Suppressor macrophage treated with lipopolysaccharide for 1 hour (primary cell): ENCODE results near the gene ERFE.
"Not testable (repeated sequence)": the region's sequence is repeated elsewhere in the genome, so short reads cannot be mapped to it uniquely, and the experiment has no call there.

Experiments
- DNase-seq, 3 donors: peaks; one replicate each; pipeline ENCODE4 v3.0.0-alpha.2; 2020 to 2022

The ERFE gene, protein sequence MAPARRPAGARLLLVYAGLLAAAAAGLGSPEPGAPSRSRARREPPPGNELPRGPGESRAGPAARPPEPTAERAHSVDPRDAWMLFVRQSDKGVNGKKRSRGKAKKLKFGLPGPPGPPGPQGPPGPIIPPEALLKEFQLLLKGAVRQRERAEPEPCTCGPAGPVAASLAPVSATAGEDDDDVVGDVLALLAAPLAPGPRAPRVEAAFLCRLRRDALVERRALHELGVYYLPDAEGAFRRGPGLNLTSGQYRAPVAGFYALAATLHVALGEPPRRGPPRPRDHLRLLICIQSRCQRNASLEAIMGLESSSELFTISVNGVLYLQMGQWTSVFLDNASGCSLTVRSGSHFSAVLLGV

DNA sequence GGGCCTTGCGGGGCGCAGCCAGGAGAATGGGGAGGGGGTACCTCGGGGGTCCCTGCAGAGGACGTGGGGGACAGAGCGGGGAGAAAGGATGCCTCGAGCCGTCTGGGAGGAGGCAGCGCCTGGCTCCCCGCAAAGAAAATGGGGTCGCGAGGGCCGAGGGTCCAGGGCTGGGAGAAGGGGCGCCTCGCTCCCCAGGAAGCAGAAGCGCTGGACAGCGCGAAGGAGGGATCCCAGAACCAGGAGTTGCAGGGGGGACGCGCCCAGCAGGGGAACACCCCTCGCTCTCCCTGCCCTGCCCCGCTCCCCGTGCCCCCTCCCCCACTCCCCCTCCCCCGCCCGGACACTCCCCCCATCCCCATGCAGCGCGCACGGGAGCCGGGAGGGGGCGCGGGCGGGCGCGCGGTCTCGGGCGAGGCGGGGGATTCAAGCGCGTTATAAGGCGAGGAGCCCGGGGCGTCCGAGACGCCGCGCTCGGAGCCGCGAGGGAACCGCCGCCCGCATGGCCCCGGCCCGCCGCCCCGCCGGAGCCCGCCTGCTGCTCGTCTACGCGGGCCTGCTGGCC, at the start of gene ERFE:
TSS of gene ERFE (plus strand) at position 462 of the 562 bp plus-strand sequence. CDS start at position 500, 38 bp downstream.
- peak; percentile 64 to 83 (median 67) for DNase-seq

DNA sequence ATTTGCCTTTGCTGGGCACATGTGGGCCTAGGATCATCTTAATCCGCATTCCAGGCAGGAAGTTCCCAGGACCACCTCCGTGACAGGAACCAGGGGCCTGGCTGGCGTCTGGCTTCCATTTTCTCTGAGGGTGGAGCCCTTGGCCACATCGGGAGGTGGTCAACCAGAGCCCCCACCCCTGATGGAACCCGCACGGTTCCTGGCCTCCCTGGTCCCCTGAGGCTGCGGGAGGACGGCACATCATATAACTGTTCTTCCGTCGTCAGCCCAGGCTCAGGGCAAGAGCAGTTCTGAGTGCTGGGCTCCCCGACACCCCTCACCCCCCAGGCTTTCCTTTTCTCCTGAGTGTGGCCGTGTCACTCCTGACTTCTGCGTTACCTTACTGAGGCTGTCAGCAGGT, 45.2 kb upstream of the ERFE start:
- no peak for DNase-seq

DNA sequence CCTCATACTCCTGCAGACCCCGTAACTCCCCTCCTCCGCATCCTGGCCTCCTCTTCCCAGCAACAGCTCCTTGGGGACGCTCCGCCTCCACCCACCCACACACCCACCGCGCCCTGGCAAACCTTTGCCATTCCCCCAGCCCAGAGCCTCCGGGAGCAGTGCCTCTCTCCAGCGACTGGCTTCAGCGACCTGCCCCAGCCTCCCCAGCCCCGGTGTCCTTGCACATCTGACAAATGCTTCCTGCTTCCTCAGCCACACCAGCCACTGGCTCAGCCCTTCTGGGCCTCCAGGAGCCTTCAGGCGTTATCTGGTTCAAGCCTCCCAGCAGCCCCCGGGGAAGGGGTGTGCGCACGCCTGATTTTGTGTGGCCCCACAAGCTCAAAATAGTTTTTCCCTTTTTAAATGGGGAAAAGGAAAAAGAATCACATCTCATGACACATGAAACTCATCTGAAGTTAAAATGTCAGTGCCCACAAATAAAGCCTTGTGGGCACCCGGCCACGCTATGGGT, 44.4 kb upstream of the ERFE start:
- DNase-seq: no peak

DNA sequence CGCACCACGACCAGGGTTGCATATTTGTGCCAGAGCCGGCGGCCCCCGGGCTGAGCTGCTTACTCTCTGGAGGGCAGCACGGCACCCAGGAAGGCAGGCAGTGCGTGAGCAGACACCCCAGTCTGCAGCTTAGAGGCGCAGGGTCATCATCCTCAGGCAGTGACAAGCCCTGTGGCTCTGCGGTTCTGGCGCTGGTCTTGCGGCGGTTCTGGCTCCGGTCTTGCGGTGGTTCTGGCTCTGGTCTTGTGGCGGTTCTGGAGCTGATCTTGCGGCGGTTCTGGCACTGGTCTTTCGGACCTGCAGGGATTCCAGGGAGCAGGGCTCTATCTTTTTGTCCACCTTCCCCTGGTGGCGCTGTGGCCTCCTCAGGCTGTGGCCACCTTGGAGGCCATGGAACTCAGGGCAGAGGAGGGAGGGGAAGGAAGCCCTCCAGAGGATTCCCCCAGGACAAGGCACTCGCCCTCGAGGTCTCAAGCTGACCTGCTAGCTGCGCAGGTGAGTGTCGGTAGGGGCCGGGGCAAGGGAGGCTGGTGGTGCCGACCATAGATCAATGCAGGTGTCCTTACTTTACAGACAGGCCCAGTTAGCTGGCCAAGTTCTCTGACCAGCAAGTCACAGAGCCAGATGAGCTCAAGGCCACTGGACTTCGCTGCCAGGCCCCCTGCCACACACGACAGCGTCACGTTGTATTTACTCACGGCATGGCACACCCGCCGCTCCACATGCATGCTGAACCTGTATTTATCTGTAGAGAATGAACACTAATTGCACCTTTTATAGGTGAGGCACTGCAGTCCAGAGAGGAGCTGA, 43.7 kb upstream of the ERFE start:
- no peak for DNase-seq

DNA sequence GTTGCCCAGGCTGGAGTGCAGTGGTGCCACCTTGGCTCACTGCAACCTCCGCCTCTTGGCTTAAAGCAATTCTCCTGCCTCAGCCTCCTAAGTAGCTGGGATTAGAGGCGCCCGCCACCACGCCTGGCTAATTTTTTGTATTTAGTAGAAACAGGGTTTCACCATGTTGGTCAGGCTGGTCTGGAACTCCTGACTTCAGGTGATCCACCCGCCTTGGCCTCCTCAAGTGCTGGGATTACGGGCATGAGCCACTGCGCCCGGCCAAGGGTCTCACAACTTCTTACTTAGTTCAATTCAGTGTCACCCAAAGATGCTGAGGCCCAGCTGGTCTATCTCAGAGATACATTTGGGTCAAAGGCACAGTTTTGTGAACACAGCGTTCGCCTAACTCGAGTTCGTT, 43.1 kb upstream of the ERFE start:
- not testable (repeated sequence) for DNase-seq

DNA sequence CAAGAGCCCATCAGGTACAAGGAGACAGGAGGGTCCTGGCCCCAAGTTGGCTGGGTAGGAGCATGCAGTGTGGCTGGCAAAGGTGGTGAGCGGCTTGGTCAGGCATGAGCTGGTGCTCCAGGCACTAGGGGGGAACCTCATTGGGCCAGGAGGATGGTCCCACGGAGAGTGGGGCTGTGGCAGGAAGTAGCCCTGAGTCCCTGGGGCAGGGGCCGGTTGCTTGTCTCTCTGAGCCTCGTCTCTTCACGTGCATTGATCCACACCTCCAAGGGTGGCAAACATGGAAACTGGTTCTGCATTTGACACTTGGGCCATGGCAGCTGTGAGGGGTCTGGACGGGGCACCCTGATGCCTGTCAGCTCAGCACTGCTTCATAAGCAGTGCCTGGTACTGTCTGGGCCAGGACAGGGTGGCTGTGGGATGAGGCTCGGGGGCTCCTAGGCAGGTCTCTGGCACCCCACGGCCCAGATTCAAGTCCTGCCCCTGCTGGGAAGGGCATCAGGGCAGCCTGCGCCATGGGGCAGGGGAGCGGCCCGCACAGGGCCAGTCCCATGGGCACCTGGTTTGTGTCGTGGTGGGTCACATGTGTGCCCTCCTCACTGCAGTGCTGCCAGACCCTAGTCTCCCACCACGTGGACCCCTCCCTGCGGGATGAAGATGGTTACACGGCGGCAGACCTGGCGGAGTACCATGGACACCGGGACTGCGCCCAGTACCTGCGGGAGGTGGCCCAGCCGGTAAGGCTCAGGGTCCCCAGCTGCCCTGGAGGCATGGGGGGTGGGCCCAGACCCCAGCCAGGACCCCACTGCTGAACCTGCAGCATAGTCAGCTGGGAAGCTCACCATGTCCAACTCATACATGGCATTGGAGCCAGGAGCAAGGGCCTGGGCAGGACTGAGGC, 42.2 kb upstream of the ERFE start:
- no peak for DNase-seq

DNA sequence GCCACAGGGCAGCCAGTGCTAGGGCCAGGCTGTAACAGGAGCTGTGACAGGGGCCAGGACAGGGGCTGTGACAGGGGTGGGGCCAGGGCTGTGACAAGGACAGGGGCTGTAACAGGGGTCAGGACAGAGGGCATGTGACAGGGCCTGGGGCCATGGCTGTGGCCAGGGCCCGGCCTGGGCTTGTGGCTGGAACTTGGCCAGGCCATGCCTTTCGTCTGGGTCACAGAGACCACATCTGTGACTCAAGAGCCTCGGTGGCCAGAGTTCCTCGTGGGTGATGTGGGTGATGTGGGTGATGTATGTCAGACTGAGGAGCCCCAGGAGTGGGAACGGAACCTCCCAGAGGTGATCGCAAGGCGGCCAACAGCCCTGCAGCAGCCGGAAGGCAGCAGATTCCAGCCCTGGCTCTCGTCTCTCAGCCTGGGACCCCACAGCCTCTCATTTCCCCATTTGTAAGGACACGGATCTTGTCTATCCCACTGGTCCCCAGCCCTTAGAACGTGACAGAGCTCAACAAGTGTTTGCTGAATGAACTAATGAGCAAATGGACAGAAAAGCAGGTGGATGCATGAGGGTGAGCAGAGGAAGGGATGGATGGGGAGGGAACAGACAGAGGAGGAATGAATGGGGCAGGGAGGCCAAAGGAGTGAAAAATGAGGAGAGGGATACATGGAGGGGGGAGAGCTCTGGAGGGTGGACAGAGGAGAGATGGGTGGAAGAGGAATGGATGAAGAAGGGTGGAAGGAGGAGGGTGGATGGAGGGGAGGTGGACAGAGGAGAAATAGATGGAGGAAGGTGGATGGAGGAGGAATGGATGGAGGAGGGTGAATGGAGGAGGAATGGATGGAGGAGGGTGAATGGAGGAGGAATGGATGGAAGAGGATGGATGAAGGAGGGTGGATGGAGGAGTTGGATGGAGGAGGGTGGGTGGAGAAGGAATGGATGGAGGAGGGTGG, 41.3 kb upstream of the ERFE start:
- no peak for DNase-seq

DNA sequence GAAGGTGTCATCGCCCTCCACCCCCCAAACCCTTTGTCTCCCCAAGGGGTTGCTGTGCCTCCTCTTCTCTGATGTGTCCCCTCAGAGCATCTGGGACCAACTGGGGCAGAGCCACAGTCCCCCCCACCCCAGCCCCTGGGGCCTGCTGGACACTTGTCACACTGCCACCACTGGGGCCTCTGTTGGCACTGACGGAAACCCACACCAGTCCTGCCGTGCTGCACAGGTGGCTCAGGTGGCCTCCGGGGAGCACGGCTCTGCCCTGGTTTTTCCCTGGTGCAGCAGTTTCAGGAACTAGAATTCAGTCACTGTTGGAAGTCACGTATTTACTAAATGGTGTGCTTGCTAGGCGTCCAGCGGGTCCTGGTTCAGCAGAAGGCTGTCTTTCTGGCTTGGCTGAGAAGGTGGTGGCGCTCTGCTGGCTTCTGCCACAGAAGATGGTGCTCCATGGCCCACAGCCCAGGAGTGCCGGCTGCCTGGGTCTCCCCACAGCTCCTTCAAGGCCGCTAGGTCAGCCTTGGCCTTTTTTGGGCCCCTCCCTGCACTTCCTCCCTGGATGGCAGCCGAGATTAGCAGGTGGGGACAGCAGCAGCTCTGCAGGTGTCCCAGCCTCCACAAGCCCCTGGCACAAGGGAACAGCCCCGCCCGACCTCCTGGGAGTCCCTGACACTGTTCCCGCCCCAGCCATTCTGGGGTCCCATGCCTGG, 38.9 kb upstream of the ERFE start:
- DNase-seq: no peak

DNA sequence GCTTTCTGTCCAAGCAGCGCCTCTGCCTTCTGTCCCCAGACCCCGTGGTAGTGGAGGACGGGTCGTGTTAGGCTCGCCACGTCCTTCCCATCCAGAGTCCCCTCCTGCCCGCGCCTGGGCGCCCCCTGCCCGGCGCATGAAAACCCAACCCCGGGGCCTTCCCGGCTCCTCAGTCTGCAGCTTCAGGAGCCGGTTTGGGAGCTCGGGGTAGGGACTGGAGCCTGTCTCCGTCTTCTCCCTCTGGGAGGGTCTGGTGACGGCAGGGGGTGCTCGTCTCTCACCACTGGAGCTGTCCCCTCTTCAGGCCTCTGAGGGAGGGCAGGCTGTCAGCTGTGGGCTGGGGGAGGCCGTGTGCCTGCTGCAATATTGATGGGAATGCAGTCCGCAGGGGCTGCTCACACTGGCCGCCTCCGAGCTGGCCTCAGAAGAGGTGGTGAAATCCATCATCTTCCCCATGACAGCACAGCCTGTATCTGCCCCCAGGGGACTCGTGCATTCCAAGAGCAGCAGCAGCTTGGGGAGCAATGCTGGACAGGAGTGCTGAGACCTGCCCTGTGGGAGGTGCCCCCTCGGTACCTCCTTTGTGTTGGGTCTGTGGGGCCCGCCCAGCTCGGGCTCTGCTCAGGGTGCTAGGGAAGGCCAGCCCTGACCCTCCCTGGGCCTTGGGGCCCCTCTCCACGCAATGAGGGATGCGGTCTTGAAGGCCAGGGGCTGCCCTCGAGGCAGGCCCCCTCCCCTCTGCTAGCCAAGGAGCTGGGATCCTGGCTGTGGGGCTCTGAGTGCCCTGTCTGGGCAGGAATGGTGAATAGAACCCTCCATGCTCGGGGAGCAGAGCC, 38.1 kb upstream of the ERFE start:
- no peak for DNase-seq

DNA sequence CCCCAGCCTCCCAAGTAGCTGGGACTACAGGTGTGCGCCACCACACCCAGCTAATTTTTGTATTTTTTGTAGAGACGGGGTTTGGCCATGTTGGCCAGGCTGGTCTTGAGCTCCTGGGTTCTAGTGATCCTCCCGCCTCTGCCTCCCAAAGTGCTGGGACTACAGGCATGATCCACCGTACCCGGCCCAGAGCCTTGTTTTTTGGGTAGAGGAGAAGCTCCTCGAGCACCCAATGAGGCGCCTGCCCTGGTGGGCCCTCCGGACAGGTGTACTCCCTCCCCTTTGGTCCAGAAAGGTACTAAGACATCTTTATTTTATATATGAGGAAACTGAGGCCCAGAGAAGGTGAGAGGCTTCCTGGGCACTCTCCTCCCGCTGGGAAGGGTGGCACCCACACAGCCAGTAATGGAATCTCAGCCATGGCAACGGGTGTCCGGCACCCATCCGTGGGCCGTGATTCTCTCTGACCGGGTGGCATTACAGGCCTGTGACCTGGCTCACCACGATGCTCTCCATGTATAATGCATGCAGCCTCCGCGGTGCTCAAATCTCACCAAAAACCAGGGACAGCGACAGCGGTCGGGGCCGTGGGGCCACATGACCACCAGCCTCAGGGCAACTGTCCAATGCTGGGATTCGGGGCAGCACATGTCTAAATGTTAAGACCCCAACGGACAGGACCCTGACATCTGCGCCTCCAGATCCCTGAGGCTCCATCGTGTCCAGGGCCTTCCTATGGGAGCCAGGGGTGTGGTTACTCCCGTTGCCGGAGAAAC, 37.1 kb upstream of the ERFE start:
- DNase-seq: no peak

DNA sequence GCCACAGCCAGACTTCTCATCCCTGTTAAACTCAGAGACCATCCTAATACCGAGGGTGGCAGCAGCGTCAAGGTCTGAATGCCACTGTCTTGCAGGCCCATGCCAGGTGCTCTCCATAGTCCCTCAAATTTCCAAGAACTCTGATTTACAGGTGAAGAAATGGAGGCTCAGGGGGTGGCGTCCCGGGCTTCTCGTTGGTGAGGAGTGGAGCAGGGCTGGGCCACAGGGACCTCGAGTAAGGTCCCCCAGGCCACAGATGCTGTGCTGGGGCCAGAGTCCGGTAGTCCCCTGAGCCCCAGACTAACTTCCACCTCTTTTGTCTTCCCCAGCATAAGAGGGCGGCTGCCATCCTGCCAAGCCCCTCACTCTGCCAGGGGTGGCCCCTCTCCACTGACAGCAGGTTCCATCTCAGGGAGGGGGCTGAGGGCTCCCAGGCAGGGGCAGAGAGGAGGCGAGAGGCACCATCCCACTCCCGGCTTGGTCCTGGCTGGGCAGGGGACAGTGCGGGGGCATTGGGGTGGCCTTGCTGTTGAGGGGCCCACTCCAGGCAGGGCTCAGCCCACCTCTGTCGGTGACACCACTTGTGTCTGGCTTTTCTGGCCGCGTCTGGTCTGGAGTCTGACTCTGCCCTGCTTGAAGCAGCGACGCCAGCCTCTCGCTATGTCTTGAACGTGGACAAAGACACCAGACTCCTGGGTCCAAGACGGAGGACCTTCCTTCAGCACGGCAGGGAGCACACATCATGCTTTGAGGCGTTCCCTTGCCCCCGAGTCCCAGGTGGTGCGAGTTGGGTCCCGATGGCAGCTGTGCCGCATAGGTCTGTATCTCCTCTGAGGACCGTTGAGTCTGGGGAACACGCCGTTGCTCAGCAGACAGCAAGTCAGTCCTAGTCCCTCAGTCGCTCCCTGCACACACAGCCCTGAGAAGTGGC, 36.2 kb upstream of the ERFE start:
- no peak for DNase-seq

DNA sequence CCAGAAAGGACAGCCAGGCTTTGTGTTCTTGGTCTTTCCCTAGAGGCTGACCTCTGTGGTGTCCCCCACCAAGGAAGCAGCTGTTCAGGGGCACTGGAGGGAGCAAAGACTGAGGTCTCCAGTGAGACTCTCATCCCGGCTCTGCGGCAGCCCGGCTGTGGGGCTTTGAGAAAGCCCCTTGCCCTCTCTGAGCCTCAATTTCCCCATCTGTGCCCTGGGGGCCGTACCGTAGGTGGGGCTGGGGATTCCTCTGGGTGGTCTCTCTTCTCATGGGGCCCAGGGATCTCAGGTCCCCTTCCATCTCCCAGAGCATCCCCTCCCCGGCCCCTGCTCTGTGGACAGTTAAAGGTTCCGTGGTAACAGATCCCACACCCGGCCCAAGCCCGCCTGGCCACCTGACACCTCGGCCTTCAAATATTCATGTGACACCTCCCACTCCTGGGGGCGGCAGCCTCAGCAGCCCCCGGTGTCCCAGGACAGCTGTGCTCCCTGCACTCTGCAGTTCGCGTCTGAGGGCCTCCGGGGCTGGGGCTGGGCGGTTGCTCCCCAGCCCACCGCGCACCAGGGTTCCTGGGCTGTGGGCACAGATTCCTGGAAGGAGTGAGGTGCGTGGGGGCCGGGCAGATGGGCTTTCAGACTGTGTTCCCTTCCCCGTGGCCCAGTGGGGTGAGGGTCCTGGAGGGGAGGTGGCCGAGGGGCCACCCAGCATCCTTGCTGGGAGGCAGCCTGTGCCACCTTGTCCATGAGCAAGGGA, 35.4 kb upstream of the ERFE start:
- no peak for DNase-seq

DNA sequence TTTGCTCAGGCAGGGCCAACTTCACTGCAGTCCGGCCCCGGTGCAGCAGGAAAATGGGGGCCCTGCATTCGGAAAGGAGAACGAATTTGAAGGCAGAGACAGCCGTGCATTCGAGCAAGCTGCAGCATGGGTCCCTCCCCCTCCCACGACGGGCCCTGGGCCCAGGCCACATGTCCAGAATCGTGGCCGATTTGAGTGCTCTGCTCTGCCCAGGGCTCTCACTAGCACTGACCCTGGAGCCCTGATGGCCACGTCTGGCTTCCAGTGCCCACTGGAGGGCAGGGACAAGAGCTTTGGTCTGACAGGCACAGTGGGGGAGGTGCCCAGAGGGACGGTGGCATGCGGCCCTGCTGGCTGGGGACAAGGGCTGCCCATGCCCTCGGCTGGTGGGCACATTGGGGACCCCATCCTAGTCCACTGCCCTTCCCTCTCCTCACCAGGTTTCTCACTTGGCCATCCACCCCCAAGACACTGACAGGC, 34.7 kb upstream of the ERFE start:
- no peak for DNase-seq

DNA sequence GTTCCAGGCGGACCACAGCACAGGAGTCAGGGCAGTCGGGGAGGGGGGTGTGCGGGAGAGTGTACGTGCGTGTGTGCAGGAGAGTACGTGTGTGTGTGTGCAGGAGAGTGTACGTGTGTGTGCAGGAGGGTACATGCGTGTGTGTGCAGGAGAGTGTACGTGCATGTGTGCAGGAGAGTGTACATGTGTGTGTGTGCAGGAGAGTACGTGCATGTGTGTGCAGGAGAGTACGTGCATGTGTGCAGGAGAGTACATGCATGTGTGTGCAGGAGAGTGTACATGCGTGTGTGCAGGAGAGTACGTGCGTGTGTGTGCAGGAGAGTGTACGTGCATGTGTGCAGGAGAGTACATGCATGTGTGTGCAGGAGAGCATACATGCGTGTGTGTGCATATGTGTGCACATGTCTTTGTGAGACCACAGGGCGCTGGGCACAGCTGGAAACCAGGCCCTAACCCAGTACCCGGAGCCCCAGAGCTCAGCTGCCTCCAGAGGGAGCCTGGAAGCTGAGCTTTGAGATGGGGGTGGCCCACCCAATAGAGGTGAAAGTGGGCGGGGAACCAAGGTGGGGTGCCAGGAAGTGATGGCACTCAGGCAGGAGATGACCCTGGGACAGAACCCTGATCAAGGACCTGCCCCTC, 34.2 kb upstream of the ERFE start:
- DNase-seq: no peak

DNA sequence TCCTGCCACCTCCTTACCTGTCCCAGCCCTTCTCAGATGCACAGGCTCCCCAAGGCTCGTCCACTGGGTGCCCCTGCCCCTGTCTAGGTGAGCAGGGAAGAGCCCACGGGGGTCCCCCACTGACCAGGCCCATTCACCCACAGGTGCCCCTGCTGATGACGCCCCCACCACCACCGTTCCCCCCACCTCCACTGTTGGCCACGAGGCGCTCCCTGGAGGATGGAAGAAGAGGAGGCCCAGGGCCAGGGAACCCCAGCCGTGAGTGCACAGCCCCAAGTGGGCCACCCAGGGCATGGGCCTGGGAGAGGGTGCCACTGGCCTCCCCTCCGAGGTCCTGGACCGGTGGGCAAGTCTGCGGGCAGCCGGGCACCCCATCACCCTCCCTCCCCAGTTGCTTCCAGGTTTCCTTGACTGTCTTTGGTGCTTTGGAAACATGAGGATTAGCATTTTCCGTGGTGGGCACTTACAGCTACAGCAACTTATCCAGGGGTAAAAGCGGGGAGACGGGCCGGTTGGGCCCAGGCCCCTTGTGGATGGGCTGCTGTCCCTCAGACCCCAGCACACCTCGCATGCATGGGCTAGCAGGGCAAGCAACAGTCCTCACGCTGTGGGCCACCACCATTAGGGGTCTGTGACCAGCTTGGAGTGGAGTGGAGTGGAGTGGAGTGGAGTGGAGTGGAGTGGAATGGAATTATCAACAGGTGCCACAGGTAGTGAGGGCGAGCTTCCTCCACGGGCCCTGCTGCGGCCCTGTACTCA, 33.5 kb upstream of the ERFE start:
- DNase-seq: no peak

DNA sequence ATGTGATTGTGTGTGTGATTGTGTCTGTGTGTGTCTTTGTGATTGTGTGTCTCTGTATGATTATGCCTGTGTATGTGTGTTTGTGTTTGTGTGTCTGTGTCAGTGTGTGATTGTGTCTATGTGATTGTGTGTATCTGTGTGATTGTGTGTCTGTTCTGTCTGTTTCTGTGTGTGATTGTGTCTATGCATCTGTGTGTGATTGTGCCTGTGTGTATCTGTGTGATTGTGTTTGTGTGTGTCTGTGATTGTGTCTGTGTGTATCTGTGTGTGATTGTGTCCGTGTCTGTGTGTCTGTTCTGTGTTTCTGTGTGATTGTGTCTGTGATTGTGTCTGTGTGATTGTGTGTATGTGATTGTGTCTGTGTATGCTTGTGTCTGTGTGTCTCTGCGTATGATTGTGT, 32.4 kb upstream of the ERFE start:
- DNase-seq: no peak
